Stimulated activated naive B cell treated with anti-CD40 and anti-IgM and Interleukin-4, amounts not matched to agents 10 μg/mL and 1 μg/mL and 100 μg/mL, for 72 hours (primary cell): Measurements from ENCODE around the gene NHLRC4.

Experiments used
- ATAC-seq, 2 donors: fragments of 150-1000 bp; cut with Tn5 transposase; replicated peaks; 2 replicates each; pipeline ENCODE4 v1.10.0; 2021; ENCODE audit warnings: moderate library complexity in 1 of 2
- DNase-seq: peaks from one replicate; pipeline ENCODE4 v3.0.0; 2021
- H3K27ac Mint-ChIP-seq: one replicate; pipeline ENCODE4 v1.8.0; 2022; ENCODE audit warnings: mild to moderate bottlenecking, mixed read lengths
- H3K27me3 Mint-ChIP-seq, 2 donors: one replicate each; pipeline ENCODE4 v1.8.0; 2022; ENCODE audit warnings: mixed read lengths in 2 of 2
- H3K36me3 Mint-ChIP-seq, 2 donors: one replicate each; pipeline ENCODE4 v1.8.0; 2022; ENCODE audit warnings: mixed read lengths in 2 of 2, mild to moderate bottlenecking in 1 of 2
- H3K4me1 Mint-ChIP-seq, 2 donors: one replicate each; pipeline ENCODE4 v1.8.0; 2022; ENCODE audit warnings: mixed read lengths in 2 of 2, mild to moderate bottlenecking in 1 of 2
- H3K4me3 Mint-ChIP-seq, 2 donors: one replicate each; pipeline ENCODE4 v1.8.0; 2022; ENCODE audit warnings: mild to moderate bottlenecking in 2 of 2, mixed read lengths in 2 of 2, moderate library complexity in 1 of 2
- H3K9me3 Mint-ChIP-seq, 2 donors: one replicate each; pipeline ENCODE4 v1.8.0; 2022; ENCODE audit warnings: mixed read lengths in 2 of 2, mild to moderate bottlenecking in 1 of 2

NHLRC4 gene

GRCh38 chr16:537415-538335 is 29.1 kb upstream of the NHLRC4 start:
- ATAC-seq: no peak
- no peaks in the 10 kb centered on the region for H3K9me3 Mint-ChIP-seq

GRCh38 chr16:539901-540530 is 26.8 kb upstream of the NHLRC4 start:
- no peak for ATAC-seq
- H3K9me3 Mint-ChIP-seq: no peaks in the 10 kb centered on the region
- no peaks in the 10 kb centered on the region for H3K27me3 Mint-ChIP-seq
- peaks cover 0 to 3% of the 10 kb centered on the region in 2 donors for H3K4me1 Mint-ChIP-seq
- H3K36me3 Mint-ChIP-seq: peaks cover 10 to 19% of the 10 kb centered on the region in 2 donors
- DNase-seq: no peak
- H3K4me3 Mint-ChIP-seq: no peak overlapping the region
- peak overlapping the region; percentile 57 for H3K27ac Mint-ChIP-seq

More at GRCh38 chr16:537415-538335, 29.1 kb upstream of the NHLRC4 start:
- DNase-seq: no peak
- Mint-ChIP-seq H3K4me1 (no peaks in the 10 kb centered on the region), H3K27ac (no peak overlapping the region), H3K36me3 (peaks cover 10 to 16% of the 10 kb centered on the region in 2 donors), H3K4me3 (no peak overlapping the region), H3K27me3 (no peaks in the 10 kb centered on the region)

DNA sequence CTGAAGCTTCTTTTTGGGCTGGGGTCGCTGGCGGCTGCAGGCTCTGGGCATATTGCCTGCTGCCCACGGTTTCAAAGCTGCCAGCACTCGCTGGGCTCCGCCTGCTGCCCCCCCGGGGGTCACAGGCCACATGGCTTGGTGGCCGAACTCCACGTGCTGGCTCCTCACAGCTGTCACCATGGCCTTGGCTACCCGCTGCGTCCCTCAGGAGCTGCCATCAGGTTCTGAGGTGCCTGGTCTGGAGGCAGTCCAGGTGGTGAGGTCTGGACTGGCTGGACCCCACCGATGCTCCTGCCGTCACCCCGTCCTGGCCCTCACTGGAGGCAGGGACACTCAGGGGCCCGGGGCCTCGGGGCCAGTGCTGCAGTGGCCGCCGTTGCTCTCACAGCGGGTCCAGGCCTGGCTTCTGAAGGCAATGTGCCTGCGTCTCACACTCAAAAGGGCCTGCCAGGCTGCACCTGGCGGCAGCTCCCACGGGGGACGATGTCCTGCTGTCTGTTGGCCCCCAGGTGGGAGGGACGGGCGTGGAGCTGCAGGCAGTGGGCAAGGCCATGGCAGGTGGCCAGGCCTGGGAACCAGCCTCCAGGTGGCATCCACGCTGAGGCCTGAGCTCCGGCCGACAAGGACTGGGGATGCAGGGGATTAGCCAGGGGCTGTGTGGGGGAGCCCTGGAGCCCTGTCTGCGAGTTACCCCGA is 26.0 kb upstream of the NHLRC4 start:
- Mint-ChIP-seq H3K4me1 (peaks cover 0 to 4% of the 10 kb centered on the region in 2 donors), H3K36me3 (peaks cover 13 to 20% of the 10 kb centered on the region in 2 donors), H3K27me3 (no peaks in the 10 kb centered on the region), H3K9me3 (no peaks in the 10 kb centered on the region), H3K4me3 (no peak overlapping the region), H3K27ac (peak overlapping the region; percentile 31)
- ATAC-seq: no peak
- DNase-seq: no peak

- Mint-ChIP-seq H3K4me3 (no peak overlapping the region), H3K27me3 (no peaks in the 10 kb centered on the region), H3K36me3 (peaks cover 6 to 11% of the 10 kb centered on the region in 2 donors), H3K4me1 (peaks cover 0 to 4% of the 10 kb centered on the region in 2 donors), H3K27ac (no peak overlapping the region), H3K9me3 (no peaks in the 10 kb centered on the region)
- no peak for DNase-seq
- ATAC-seq: no peak
These were observed 23.3 kb upstream of the NHLRC4 start for GRCh38 chr16:543301-544164.

DNA sequence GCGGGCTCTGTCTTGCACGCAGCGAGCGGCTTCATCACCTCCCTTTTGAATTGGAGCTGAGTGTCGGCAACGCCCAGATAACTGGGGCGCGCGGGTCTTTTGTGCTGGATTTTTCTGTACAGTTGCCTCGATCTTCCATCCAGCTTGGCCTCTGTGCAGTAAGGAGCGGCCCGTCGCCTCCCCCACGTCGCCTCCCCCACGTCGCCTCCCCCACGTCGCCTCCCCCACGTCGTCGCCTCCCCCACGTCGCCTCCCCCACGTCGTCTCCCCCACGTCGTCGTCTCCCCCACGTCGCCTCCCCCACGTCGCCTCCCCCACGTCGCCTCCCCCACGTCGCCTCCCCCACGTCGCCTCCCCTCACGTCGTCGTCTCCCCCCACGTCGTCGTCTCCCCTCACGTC is 22.3 kb upstream of the NHLRC4 start:
- DNase-seq (no peak), ATAC-seq (no peak)
- Mint-ChIP-seq H3K27ac (no peak overlapping the region), H3K27me3 (no peaks in the 10 kb centered on the region), H3K9me3 (no peaks in the 10 kb centered on the region), H3K36me3 (peaks cover 3 to 6% of the 10 kb centered on the region in 2 donors), H3K4me1 (peaks cover 0 to 4% of the 10 kb centered on the region in 2 donors), H3K4me3 (no peak overlapping the region)

- Mint-ChIP-seq H3K27me3 (no peaks in the 10 kb centered on the region), H3K4me3 (peak overlapping the region in 1 of 2 donors; percentile 21), H3K27ac (no peak overlapping the region), H3K36me3 (peaks cover 7% of the 10 kb centered on the region in 2 donors), H3K9me3 (no peaks in the 10 kb centered on the region), H3K4me1 (peaks cover 0 to 4% of the 10 kb centered on the region in 2 donors)
- DNase-seq (peak; percentile 44), ATAC-seq (peak; percentile 73 to 80)
These were observed 19.7 kb upstream of the NHLRC4 start for GRCh38 chr16:546909-547770.

DNA sequence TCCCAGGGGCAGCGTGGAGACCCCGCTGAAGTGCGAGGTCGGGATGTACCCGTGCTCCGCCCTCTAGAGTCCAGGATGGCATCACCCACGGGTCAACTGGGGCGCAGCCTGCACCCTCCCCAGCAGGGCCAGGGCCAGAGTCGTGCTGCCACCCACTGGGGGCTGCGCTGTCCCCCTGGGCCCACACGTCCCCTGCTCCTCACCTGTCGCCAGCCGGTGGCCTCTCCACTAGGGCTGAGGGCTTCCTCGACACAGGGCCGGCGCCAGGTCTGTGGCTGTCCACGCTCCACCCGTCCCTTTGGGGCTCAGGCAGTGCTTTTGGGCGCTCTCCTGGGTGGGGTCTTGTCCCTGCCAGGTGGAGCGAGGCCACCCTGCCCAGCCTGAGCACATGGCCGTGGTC is 18.2 kb upstream of the NHLRC4 start:
- DNase-seq (no peak), ATAC-seq (no peak)
- Mint-ChIP-seq H3K9me3 (no peaks in the 10 kb centered on the region), H3K36me3 (peaks cover 7% of the 10 kb centered on the region in 2 donors), H3K4me3 (no peak overlapping the region), H3K27ac (peak overlapping the region; percentile 20), H3K27me3 (no peaks in the 10 kb centered on the region), H3K4me1 (peaks cover 0 to 4% of the 10 kb centered on the region in 2 donors)

GRCh38 chr16:549544-550263 is 17.1 kb upstream of the NHLRC4 start:
- Mint-ChIP-seq H3K4me1 (peaks cover 0 to 4% of the 10 kb centered on the region in 2 donors), H3K27me3 (no peaks in the 10 kb centered on the region), H3K4me3 (no peak overlapping the region), H3K9me3 (no peaks in the 10 kb centered on the region), H3K27ac (peak overlapping the region; percentile 65), H3K36me3 (peaks cover 7 to 12% of the 10 kb centered on the region in 2 donors)
- ATAC-seq: no peak
- DNase-seq: no peak

DNA sequence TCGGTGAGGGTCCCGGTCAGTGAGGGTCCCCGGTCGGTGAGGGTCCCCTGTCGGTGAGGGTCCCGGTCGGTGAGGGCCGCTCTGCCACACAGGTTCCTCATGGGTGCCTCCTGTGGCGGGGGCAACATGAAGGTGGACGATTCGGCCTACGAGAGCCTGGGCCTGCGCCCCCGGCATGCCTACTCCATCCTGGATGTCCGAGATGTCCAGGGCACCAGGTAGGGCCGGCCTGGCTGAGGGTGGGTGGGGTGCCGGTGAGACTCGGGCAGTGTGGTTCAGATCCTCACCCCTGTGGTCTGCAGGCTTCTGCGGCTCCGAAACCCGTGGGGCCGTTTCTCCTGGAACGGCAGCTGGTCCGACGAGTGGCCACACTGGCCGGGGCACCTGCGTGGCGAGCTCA is 15.6 kb upstream of the NHLRC4 start:
- Mint-ChIP-seq H3K9me3 (no peaks in the 10 kb centered on the region), H3K27ac (no peak overlapping the region), H3K36me3 (peaks cover 4 to 10% of the 10 kb centered on the region in 2 donors), H3K4me1 (no peaks in the 10 kb centered on the region), H3K27me3 (no peaks in the 10 kb centered on the region), H3K4me3 (no peak overlapping the region)
- ATAC-seq (no peak), DNase-seq (no peak)

DNA sequence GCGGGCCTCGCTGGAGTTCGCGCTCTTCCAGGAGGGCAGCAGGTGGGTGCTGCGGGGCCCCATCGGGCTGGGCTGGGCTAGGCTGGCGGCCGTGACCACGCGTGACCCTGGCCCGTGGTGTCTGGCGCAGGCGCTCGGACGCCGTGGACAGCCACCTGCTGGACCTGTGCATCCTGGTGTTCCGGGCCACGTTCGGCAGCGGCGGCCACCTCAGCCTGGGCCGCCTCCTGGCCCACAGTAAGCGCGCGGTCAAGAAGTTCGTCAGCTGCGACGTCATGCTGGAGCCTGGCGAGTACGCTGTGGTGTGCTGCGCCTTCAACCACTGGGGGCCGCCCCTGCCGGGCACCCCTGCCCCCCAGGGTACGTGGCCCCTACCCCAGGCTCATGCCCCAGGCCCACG is 14.6 kb upstream of the NHLRC4 start:
- Mint-ChIP-seq H3K9me3 (no peaks in the 10 kb centered on the region), H3K36me3 (peaks cover 4 to 10% of the 10 kb centered on the region in 2 donors), H3K27ac (no peak overlapping the region), H3K4me1 (no peaks in the 10 kb centered on the region), H3K27me3 (peaks cover 0 to under 1% of the 10 kb centered on the region in 2 donors), H3K4me3 (no peak overlapping the region)
- DNase-seq (no peak), ATAC-seq (no peak)

- DNase-seq (no peak), ATAC-seq (no peak)
- Mint-ChIP-seq H3K27me3 (peaks cover 8 to 16% of the 10 kb centered on the region in 2 donors), H3K36me3 (peaks cover 4 to 10% of the 10 kb centered on the region in 2 donors), H3K9me3 (no peaks in the 10 kb centered on the region), H3K27ac (no peak overlapping the region), H3K4me3 (no peak overlapping the region), H3K4me1 (peaks cover 0 to 7% of the 10 kb centered on the region in 2 donors)
These were observed 13.1 kb upstream of the NHLRC4 start for GRCh38 chr16:553601-554296.

GRCh38 chr16:554297-554621 is 12.5 kb upstream of the NHLRC4 start:
- H3K36me3 Mint-ChIP-seq: peaks cover 4 to 10% of the 10 kb centered on the region in 2 donors
- no peak overlapping the region for H3K4me3 Mint-ChIP-seq
- H3K4me1 Mint-ChIP-seq: peaks cover 0 to 7% of the 10 kb centered on the region in 2 donors
- no peaks in the 10 kb centered on the region for H3K9me3 Mint-ChIP-seq
- ATAC-seq (no peak), DNase-seq (no peak)
- H3K27me3 Mint-ChIP-seq: peaks cover 8 to 21% of the 10 kb centered on the region in 2 donors
- no peak overlapping the region for H3K27ac Mint-ChIP-seq
